Heart left ventricle (tissue), 16 donors: ENCODE data around the gene NTF3. TPM values are rescaled to one million over a fixed set of nuclear protein-coding genes. Genes with fewer than 3 reads are reported as not detected.

Experiments used
- ATAC-seq, 4 donors: fragments of 200-7000 bp; cut with Tn5 transposase; one replicate each; pipeline ENCODE4 v1.9.1; 2020 to 2022; ENCODE audit warnings: moderate library complexity in 4 of 4, mild to moderate bottlenecking in 3 of 4, moderate number of reproducible peaks in 1 of 4
- DNase-seq, 5 donors: peaks; one replicate each; pipeline ENCODE4 v3.0.0-alpha.2; 2020
- H3K27ac ChIP-seq, 12 donors: fragments of 200-600 bp; sonication (generic) in 4 of 12; one replicate each; pipeline versions ENCODE4 v1.5.0 to v1.8.0; 2016 to 2022; ENCODE audit warnings: mild to moderate bottlenecking in 2 of 12
- H3K27me3 ChIP-seq, 9 donors: fragments of 200-600 bp; sonication (generic) in 2 of 9; one replicate each; pipeline versions ENCODE4 v1.5.1 to v1.8.0; 2016 to 2022; ENCODE audit warnings: mild to moderate bottlenecking in 3 of 9
- H3K36me3 ChIP-seq, 9 donors: fragments of 200-600 bp; sonication (generic) in 2 of 9; one replicate each; pipeline versions ENCODE4 v1.5.0 to v1.8.0; 2018 to 2022; ENCODE audit warnings: mild to moderate bottlenecking in 2 of 9
- H3K4me1 ChIP-seq, 12 donors: fragments of 200-600 bp; sonication (generic) in 4 of 12; one replicate each; pipeline versions ENCODE4 v1.5.0 to v1.8.0; 2016 to 2022; ENCODE audit warnings: mild to moderate bottlenecking in 3 of 12
- H3K4me3 ChIP-seq, 12 donors: fragments of 200-600 bp; sonication (generic) in 4 of 12; one replicate each; pipeline versions ENCODE4 v1.5.0 to v1.8.0; 2017 to 2022; ENCODE audit warnings: mild to moderate bottlenecking in 9 of 12, moderate library complexity in 4 of 12
- H3K9me3 ChIP-seq, 12 donors: fragments of 200-600 bp; sonication (generic) in 4 of 12; one replicate each; pipeline versions ENCODE4 v1.5.0 to v1.8.0; 2016 to 2022; ENCODE audit warnings: mild to moderate bottlenecking in 1 of 12
- CTCF ChIP-seq, 12 donors: fragments of 200-600 bp; sonication (generic) in 4 of 12; IDR thresholded peaks; one replicate each; pipeline versions ENCODE4 v1.5.0 to v1.8.0; 2018 to 2022; ENCODE audit warnings: antibody characterized with exemption in 12 of 12, mild to moderate bottlenecking in 5 of 12
- POLR2A ChIP-seq, 2 donors: fragments of 450-650 bp; IDR thresholded peaks; one replicate each; pipeline ENCODE4 v1.6.1; 2017; ENCODE audit warnings: antibody characterized with exemption in 2 of 2, mild to moderate bottlenecking in 2 of 2, moderate library complexity in 2 of 2
- WGBS, 4 donors: extraction: QIAGEN DNeasy Blood & Tissue Kit in 2 of 4; methylation state at CpG; one replicate each; pipeline versions ENCODE4 v1.1.5 to v1.1.7; 2013 to 2018; 5-methylcytosine and 5-hydroxymethylcytosine counted together
- intact Hi-C, 10 donors: fragments of 100-400 bp; cut with DNase I; formaldehyde crosslinking; loops; one replicate each; pipeline versions ENCODE4 v1.11.1 to v1.14.2; 2022
- polyA plus RNA-seq, 2 donors: library from polyadenylated mRNA; stranded (reverse); fragments of 200-250 nt; gene quantifications; one replicate each; pipeline ENCODE4 v1.2.3, GENCODE V29; 2013
- total RNA-seq, 9 donors: library from RNA; depleted of rRNA in 2 of 9; stranded (reverse); fragments of >200 nt in 2 of 9; fragmentation: NEBNext Ultra II Directional in 3 of 9; extraction: Animal tissue kit (Norgen Biotek cat#: 25700) in 3 of 9; gene quantifications; one replicate each; pipeline versions ENCODE4 v1.1.0 to v1.2.4, GENCODE V29; 2016 to 2023
- donor health status: ischemic (EF 13 %, LVEDD 7.1; RV severe dilation, severe dysfunction).
- donor health status: healthy with polysubstance abuse.
- donor health status: DM: no; HTN: yes; CAD: no.
- donor health status: DM: no; HTN: no; CAD: no.
- donor health status: ischemic (EF 25% LVEDD 6.9; RV normal size, moderate dysfunction).
- donor health status: ischemic (EF 25% LVEDD 5.7; RV mildly dilated, moderate dysfunction).
- donor health status: healthy.
- donor health status: DM: yes; HTN: yes; CAD: no.
- donor health status: ischemic (EF 35%, LVEDD 5.7; RV mildly dilated, moderate dysfunction).
- donor health status: nonischemic (EF 11% LVEDD 7.7; RV severe dilation, severe dysfunction).
- donor health status: DM: yes; HTN: yes; CAD: no.
- donor health status: PGD.
- donor health status: ischemic (EF 29% LVEDD 5.4; RV normal size, mild dysfunction).
- donor health status: nonischemic (EF 23%, LVEDD 6.1; RV moderate dilation, normal function).

NTF3 gene
- total and polyA plus RNA-seq, 11 donors: 0.26 to 1.7 (median 0.63) TPM

- no peak overlapping the region for H3K27ac ChIP-seq
- H3K36me3 ChIP-seq: no peaks in the 10 kb centered on the region
- WGBS, 4 donors: 83 to 93% (median 85%) methylated on average over 7 of the region's 7 CpGs
- intact Hi-C loops: no loop called here
- no peaks in the 10 kb centered on the region for H3K4me1 ChIP-seq
- no peaks in the 10 kb centered on the region for H3K9me3 ChIP-seq
- TF ChIP-seq POLR2A (IDR thresholded peaks at IDR 0.05): no peak
- no peak for TF ChIP-seq CTCF (IDR thresholded peaks at IDR 0.05)
- ATAC-seq (no peak), DNase-seq (no peak)
- H3K4me3 ChIP-seq: no peak overlapping the region
- H3K27me3 ChIP-seq: peaks cover 0 to 5% (median 0%) of the 10 kb centered on the region in 9 donors
Measured at GRCh38 chr12:5500331-5500659, 68.4 kb downstream of the NTF3 start.

- 82 to 97% (median 88%) methylated on average over 5 to 6 of the region's 6 CpGs for whole genome bisulfite sequencing, 4 donors
- H3K4me1 ChIP-seq: peaks cover 0 to 18% (median 10%) of the 10 kb centered on the region in 12 donors
- H3K36me3 ChIP-seq: no peaks in the 10 kb centered on the region
- ATAC-seq: no peak
- DNase-seq: no peak
- intact Hi-C loops: no loop called here
- no peaks in the 10 kb centered on the region for H3K9me3 ChIP-seq
- no peak overlapping the region for H3K27ac ChIP-seq
- no peak overlapping the region for H3K4me3 ChIP-seq
- peaks cover 0 to 4% (median 0%) of the 10 kb centered on the region in 9 donors for H3K27me3 ChIP-seq
- TF ChIP-seq CTCF (IDR thresholded peaks at IDR 0.05) (no peak), POLR2A (IDR thresholded peaks at IDR 0.05) (no peak)
Measured at GRCh38 chr12:5503774-5504173, 71.9 kb downstream of the NTF3 start.

GRCh38 chr12:5505116-5505515 is 73.2 kb downstream of the NTF3 start:
- TF ChIP-seq CTCF (IDR thresholded peaks at IDR 0.05): no peak
- TF ChIP-seq POLR2A (IDR thresholded peaks at IDR 0.05): no peak
- Histone ChIP-seq H3K4me1 (peaks cover 0 to 21% (median 10%) of the 10 kb centered on the region in 12 donors), H3K4me3 (no peak overlapping the region), H3K27me3 (peaks cover 0 to 4% (median 0%) of the 10 kb centered on the region in 9 donors), H3K9me3 (no peaks in the 10 kb centered on the region), H3K36me3 (no peaks in the 10 kb centered on the region), H3K27ac (no peak overlapping the region)
- intact Hi-C loops: loop anchor here in 3 of 10 donors (5.0 kb wide), 3 partner anchors 62 to 78 kb away; partner anchors contain the start of gene NTF3 (in 1 of the 3)
- DNase-seq: no peak
- ATAC-seq: no peak
- WGBS, 4 donors: 90 to 97% (median 93%) methylated on average over 4 of the region's 4 CpGs

- no peak for ATAC-seq
Measured at GRCh38 chr12:5505751-5506150, 73.8 kb downstream of the NTF3 start.

More at GRCh38 chr12:5505751-5506150, 73.8 kb downstream of the NTF3 start:
- Histone ChIP-seq H3K9me3 (no peaks in the 10 kb centered on the region), H3K27me3 (peaks cover 0 to 5% (median 0%) of the 10 kb centered on the region in 9 donors), H3K27ac (no peak overlapping the region), H3K36me3 (no peaks in the 10 kb centered on the region), H3K4me1 (peaks cover 0 to 26% (median 12%) of the 10 kb centered on the region in 12 donors), H3K4me3 (no peak overlapping the region)
- intact Hi-C loops: loop anchor here in 3 of 10 donors (5.0 kb wide), 3 partner anchors 62 to 78 kb away; partner anchors contain the start of gene NTF3 (in 1 of the 3)
- no peak for DNase-seq
- 86 to 96% (median 90%) methylated on average over 2 of the region's 2 CpGs for WGBS, 4 donors
- TF ChIP-seq POLR2A (IDR thresholded peaks at IDR 0.05): no peak
- no peak for TF ChIP-seq CTCF (IDR thresholded peaks at IDR 0.05)
